ENCODE results near the gene POLR1C.
"Not testable (repeated sequence)": the region's sequence is repeated elsewhere in the genome, so short reads cannot be mapped to it uniquely, and the experiment has no call there.

The POLR1C gene

DNA sequence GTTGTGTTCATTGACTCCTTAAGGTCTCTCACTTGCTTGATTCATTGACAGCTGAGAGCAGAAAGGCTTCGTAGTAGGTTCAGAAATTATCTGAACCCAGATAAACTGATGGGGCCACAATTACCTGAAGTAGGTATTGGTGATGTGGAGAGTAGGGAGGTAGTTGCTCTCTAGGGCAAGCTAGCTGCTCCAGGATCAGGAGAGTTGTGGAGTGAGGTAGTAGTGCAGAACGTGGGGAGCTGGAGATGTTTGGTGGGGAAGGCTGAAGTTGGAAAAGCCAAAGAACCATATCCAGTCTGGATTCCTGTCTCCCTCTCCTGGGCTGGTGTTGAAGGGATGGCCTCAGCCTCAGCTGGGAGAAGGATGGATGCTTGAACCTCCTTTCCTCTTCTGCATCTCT, 23.7 kb upstream of the POLR1C start:
- no peak for DNase-seq

DNA sequence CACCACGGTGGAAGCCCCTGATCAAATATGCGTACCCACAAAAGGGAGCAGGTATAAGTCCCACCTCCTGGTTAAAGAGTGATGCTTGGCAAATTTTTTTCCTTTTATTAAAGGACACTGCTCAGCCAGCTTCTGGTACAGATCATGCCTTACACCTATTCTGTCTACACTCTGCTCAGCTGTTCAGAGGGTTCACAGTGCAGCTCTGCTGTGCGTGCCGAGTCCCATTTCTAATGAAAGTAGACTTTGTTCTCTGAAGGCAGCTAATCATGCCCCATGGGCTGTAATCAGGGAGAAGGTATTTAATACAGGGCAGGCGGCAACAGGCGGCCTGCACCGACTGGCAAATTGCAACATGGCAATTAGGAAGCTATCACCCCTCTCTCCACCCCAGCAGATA, 23.1 kb upstream of the POLR1C start:
- no peak for DNase-seq

DNA sequence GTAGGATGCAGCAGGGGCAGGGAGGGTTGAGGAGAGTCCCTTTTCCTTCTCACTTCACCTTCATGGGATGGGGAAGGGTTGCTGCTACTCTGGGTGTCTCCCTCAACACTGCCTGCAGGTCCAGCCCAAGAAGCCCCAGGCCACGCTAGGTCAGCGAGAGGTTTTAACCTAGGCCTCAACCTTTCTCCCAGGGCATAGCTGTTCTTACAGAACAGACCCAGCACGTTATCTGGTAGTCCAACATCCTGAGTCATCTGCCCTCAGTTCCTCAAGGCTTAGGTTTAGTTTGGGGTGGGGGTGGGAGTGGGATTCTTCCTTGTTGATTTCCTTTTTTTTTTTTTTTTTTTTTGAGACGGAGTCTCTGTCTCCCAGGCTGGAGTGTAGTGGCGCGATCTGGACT, 22.6 kb upstream of the POLR1C start:
- DNase-seq, result no peak

DNA sequence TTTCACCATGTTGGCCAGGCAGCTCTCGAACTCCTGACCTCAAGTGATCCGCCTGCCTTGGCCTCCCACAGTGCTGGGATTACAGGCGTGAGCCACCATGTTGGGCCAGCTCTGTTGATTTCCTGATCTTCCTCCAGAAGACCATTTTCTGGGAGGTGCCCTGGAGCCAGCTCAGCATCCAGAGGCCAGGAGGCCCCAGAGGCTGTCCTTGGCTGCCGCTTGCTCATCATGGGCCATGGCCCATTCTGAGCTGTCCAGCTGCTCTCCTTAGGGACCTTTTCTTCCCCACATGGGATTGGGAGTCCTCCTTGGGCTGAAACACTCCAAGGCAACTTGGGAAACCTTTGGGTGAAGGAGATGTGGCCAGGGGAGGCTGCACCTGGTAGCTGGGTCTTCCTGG, 22.1 kb upstream of the POLR1C start:
- DNase-seq, result no peak

DNA sequence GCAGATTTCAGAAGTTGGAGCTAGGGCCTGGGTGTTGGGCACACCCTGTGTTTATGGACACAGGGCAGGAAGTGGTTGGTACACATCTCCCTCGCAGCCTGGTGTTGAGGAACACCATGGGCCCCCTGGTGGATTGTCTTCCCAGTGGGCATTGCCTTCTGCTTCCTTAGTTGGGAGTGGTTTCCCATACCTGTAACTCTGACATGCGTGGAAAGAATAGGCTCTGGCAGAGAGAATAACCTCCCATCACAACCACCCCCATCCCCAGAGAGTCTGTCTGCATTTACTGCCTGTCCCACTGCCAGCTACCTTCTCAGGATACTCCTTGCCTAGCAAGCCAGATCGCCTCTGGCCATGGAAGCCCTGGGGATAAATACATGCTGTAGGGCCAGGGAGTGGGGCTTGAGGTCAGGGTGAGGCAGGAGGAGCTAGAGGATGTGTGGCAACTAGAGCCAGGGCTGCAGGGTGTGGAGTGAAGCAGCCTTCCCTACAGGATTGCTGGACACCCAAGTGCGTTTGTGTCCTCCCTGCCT, 21.4 kb upstream of the POLR1C start:
- DNase-seq, result no peak

DNA sequence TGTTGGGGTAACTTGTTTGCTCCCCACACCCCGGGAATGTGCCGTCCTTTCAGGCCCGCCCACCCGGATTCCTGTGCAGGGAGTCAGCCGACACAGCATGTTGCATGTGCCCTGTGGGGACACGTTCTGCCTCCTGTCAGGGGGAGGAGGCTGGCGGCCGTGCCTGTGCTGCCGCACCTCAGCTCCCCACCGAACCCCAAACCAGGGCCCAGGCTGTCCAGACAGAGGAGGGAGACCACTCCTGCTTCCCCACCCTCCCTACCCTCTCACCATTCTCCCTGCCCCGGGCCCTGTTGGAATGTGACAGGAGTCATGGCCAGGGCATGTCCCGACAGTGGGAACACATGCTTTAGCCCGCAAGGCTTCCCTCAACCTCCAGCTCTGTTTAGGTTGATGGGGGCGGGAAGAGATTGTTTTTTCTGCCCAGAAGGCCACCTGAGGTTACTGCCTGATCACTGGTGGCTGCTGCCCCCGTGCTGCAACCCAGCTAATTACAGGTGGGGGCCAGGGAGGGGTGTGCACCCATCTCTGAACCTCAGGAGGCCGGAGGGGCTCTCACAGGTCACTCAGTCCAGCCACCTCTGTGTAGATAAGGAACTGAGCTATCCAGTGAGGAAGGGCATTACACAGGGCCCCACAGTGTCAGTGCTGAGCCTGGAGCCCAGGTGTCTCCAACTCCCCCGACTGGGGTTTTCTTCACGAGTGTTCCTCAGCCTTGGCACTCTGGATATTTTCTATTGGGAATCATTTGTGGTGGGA, 20.3 kb upstream of the POLR1C start:
- DNase-seq, result no peak

DNA sequence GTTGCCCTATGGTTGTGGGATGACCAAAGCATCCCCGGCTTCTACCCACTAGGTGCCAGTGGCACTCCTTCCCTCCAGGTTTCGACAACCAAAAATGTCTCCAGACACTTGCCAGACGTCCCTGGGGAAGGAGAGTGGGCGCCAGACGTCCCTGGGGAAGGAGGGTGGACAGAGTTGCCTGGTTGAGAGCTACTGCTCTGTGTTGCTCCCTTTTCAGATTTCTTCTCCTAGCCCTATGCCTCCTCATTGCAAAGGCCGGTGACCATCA, 19.8 kb upstream of the POLR1C start:
- no peak for DNase-seq

DNA sequence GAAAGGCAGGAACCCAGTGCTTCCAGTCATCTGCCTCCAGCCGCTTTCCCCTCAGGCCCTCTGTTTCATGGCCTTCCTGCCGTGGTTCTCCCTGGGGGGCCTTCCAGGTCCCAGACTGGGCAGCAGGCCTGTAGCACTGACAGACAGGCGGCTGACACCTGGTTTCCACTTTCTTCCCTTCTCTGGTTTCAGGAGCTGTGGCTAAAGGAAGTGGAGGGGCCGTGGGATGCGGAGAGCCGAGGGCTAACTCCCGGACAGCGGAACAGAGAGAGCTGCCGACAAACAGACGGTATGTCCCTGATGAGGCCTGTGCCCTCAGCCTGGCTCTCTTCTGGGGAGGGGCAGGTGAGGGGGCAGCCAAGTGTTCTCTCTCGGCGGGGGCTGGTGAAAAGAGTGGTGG, 19.2 kb upstream of the POLR1C start:
- DNase-seq, result no peak

DNA sequence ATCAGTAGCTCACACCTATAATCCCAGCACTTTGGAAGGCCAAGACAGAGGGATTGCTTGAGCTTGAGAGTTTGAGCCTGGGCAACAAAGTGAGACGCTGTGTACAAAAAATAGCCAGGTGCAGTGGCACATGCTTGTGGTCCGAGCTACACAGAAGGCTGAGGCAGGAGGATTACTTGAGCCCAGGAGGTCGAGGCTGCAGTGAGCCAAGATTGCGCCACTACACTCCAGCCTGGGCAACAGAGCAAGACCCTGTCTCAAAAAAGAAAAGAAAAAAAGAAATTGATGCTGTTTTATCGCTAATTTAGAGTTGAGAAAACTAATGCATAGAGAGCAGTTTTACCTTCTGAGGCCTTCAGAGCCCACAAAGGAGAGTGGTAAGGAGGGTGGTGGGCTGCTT, 18.6 kb upstream of the POLR1C start:
- DNase-seq, result not testable (repeated sequence)

DNA sequence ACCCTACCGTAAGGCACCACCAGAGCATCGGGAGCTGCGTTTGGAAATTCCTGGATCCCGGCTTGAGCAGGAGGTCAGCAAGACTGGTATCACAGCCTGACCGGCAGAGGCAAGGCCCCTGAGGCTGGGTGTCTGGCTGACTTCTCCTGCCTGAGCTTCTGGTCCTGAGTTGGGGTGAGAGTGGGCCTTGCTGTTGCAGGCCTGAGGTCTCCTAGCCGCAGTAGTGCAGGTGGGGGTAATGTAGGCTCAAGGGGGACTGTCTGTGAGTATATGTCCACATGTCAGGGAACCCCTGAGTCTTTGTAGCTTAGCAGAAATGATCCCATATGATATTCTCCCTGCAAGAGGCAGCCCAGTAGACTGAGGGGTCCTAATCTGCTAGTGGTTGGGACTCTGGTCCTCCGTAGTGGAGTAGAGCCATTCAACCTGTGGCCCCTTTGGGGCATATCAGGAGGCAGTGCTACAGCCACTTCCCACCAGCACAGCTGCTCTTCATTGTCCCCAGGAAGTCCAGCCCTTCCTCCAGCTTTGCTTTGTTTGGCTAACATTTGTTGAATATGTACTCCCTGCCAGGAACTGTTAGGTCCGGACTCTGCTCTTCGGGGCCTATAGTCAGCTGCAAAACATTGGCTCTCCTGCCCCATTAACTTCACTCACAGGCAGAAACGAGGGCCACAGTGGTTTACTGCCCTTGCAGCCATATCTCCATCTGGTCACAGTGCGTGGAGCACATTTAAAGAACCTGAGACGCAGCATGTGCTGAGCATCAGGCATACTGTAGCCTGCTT, 17.7 kb upstream of the POLR1C start:
- no peak for DNase-seq

DNA sequence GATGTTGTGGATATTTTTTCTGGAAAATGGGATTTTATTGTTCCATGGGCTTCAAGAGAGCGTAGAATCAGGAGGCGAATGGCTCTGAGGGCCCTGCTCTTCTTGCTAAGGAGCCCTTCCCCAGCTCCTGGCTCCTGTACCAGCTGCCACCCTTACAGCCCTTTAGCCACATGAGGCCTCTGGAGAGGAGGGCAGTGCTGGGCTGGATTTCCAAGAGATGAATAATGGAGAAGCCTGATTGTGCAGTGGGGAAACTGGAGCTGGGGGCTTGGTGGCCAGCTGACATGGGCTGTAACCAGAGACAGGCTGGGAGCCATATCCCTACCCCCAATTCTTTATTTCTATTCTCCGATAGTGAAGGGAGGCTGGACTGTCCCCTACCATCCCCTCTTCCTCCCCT, 16.0 kb upstream of the POLR1C start:
- no peak for DNase-seq

DNA sequence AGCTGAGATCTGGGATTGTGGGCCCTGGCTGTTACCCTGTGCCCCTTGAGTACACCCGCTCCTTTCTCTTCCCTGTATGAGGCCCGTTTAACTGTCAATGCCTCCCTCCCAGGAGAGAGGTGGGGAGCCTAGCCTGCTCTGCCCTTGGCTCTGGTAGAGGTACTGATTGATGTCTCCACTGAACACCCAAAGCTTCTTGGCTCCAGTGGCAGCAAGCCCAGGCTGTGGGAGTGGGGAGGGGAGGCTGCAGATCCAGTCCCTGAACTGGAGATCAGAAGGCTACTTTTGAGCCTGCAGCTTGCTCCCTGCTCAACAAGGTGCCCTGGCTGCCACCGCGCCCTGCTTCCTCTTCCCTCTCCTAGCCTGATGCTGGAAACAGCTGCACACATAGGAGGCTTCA, 14.2 kb upstream of the POLR1C start:
- no peak for DNase-seq

DNA sequence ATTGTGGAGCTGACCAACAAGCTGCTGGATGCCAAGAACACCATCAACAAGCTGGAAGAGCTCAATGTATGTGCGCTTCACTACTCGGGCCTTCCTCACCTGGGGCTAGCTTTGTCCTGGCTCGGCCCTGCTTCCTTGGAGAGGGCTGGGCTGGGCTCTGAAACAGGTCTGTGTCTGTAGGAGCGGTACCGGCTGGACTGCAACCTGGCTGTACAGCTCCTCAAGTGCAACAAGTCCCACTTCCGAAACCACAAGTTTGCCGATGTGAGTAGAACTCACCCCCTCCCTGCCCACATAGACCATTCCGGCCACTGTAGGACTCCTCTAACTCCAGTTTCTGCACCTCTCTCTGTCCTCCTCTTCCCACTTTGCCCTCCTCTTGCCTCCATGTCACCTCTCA, 13.4 kb upstream of the POLR1C start:
- no peak for DNase-seq

DNA sequence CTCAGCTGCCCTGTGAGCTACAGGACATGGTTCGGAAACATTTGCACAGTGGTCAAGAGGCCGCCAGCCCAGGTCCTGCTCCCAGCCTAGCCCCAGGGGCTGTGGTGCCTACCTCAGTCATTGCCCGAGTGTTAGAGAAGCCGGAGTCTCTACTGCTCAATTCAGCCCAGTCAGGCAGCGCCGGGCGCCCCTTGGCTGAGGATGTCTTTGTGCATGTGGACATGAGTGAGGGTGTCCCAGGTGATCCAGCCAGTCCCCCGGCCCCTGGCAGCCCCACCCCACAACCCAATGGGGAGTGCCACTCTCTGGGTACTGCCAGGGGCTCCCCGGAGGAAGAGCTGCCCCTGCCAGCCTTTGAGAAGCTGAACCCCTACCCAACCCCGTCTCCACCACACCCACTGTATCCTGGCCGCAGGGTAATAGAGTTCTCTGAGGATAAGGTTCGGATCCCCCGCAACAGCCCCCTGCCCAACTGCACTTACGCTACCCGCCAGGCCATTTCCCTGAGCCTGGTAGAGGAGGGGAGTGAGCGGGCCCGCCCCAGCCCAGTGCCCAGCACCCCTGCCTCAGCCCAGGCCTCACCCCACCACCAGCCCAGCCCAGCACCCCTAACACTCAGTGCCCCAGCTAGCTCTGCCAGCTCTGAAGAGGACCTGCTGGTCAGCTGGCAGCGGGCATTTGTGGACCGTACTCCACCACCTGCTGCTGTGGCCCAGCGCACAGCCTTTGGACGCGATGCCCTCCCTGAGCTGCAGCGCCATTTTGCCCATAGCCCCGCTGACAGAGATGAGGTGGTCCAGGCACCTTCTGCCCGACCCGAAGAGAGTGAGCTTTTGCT, 11.9 kb upstream of the POLR1C start:
- no peak for DNase-seq

DNA sequence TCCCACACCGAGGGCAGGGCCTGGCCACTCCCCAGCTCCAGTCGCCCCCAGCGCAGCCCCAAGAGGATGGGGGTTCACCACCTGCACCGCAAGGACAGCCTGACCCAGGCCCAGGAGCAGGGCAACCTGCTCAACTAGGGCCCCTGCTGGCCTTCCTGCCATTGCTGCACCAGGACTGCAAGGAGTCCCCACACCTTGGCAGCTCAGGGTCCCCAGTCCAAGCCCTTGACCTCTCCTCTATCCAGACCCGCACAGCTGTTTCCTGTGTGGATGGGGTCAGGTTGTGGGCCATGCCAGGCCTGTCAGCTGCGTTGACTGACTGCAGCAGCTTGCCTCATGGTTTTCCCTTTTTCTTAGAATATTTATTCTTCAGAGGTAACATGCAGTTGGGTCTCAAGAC, 11.2 kb upstream of the POLR1C start:
- DNase-seq, result no peak

DNA sequence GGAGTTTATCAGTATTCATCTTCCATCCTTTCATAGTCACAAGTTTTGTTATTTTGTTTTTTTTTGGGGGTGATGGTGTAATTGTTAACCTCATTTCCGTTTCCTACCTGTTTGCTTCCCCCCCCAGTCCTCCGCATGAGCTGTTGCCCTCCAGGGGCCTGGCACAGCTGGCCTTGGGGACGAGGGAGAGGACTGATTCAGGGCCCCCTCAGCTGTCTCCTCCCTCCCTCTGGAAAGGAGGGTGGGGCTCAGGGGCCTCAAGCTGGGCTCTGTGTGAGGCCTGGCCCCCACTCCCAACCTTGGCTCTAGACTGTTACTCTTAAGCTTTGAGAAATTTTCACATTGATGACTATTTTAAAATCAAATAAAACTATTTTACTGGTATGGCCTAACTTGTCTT, 10.7 kb upstream of the POLR1C start:
- no peak for DNase-seq

DNA sequence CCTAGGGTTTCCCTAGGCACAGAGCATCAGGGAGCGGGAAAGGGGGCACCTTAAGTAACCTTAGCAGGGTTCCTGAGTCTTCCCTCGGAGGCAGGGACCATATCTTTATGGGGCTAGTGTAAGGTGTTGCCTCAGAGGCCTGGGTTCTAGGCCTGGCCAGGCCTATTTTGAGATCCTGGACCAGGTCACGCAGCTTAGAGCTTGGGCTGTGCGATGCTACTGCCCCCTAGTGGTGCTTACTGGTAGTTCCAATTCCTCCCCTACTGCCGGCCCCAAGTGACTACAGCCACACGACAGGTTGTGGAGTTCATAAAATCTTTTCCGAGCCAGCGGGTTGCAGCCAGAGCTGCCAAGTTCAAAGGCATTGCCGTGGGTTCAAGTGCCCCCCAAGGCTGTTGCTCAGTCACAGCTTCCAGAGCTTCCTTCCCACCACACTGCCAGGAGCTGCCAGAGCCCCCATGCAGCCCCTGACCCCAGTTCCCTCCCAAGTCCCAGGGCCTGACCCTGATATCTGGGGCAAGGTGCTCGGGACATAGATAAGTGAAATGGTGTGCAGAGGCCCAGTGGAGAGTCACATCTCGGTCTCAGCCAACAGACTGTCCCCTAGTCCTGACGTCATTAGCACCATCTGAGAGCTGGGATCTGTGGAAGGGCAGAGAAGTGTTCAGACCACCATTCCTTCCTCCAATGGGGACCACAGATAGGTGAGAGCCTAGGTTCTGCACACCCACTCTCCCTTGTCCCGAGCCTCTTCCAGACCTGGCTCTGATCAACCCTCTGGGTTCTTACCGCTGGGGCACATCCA, 10.0 kb upstream of the POLR1C start:
- peak; percentile 77 for DNase-seq

DNA sequence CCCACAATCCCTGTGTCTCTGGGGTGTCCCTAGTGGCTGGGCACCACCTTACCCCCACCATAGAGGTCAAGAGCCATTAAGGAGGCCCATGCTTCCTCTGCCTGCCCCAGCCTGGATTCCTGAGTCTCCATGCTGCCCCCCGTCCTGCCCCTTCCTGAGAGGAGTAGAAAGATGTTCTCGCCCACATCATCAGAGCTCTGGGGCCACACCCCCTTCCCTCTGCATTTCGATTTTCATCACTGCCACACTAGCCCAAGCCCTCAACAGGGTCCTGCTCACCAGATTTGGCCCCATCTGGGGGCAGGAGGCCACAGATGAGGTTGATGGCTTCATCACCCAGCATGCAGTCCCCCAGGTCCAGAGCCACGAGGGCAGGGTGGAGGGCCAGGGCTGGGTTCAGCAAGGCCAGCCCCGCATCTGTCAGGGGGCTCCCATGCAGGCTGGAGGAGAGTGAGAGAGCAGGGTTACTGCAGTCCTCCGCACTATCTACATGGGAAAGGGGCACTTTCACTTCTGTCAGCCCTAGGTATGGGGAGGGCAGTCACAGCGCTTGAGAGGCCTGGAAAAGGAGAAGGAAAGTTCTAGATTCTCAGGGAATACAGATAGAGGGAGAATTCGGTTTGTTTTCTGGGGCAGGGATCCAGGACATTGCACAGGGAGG, 8.3 kb upstream of the POLR1C start:
- no peak for DNase-seq

DNA sequence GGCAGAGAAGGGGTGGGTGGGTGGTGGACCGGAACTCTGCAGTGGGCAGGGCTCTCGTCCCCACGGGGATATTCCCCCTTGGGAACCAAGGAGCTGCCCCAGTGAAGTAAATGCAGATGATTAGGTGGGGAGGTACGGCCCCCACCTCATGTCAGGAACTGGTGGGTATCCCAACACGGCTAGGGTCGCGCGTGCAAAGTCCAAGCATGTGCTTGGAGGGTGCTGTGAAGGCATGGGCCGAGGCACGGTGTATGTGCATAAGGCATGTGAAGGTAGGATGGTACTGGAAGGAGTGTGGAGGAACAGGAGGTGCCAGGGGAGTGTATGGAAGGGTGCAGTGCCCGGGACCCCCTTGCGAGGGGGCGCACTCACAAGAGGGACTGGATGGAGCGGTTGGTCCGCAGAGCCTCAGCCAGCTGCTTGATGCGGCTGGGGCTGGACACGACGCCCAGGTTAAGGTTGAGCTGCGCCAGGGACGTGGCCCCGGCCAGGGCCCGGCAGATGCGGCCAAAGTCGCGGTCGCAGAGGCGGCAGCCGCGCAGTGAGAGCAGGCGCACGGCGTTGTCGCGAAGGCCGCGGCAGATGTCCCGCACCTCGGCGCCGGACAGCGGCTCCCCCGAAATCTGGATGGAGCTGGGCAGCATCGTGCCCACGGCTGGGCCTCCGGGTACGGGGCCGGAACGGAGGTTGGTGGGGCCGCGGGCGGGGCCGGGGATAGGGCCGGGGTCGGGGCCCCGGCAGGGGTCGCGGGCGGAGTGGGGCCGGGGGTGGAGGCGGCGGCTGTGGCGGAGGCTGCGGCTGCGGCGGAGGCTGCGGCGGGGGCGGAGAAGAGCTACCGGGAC, 7.5 kb upstream of the POLR1C start:
- no peak for DNase-seq

DNA sequence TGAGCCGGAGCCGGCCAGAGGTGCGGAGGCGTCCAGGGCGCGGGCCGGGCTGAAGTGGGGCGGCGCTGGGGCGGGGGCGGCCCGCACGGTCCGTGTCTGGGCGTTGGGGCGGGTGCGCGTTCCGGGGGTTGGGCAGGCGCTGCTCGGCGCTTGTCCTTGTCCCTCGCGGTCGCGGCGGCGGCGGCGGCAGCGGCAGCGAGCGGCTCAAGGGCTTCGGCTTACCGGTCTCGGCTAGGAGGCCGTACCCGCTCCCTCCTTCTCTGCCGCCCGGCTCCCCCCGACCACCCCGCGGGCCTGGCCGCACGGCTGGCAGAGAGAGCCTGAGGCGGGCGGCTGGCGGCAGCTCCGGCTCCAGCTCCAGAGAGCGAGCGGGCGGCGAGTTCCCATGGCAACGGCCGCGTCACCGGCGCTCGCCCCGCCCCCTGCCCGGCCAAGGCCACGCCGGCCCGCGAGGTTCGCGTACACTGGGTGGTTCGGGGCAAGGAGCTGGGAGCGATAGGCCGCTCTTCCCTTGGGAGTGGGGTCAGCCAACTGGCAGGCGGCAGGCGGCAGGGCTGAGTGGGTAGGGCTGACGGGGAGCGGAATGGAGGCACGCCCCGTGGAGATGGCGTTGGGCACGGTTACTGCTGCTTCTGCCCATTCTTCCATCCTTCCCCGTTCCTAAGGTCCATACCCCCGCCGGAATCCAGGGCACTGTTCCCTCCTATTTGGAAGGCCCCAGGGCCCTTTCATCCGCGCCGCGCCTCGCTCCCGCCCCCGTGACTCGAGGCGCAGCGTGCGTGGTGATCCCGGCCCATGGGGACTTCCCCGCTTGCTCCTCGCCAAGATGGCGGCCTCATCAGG, 6.7 kb upstream of the POLR1C start, which contains the start of gene LRRC73:
Gene LRRC73 (minus strand): TSS at position 363 of the 843 bp plus-strand sequence. CDS start 561 bp downstream, outside the sequence.
- DNase-seq, result peak; percentile 84
